Activated CD8-positive, alpha-beta T cell treated with anti-CD3 and anti-CD28 coated beads for 36 hours (primary cell): ENCODE measurements around the gene SLC17A1. TPM values are rescaled to one million over a fixed set of nuclear protein-coding genes. Genes with fewer than 3 reads are reported as not detected.

Source experiments
- ATAC-seq: fragments of 200-7000 bp; cut with Tn5 transposase; one replicate; pipeline ENCODE4 v1.10.0; 2021; ENCODE audit warnings: mild to moderate bottlenecking, moderate library complexity
- CTCF ChIA-PET: fragments of 350-600 bp; sonication (Branson Sonifier 250); formaldehyde crosslinking; loops from one replicate; lab custom pipeline; 2021; ENCODE audit warnings: antibody characterized with exemption; lab: Charles Lee
- POLR2A ChIA-PET: fragments of 350-600 bp; sonication (Branson Sonifier 250); formaldehyde crosslinking; loops from one replicate; lab custom pipeline; 2021; ENCODE audit warnings: antibody characterized with exemption; lab: Charles Lee
- DNase-seq: peaks from one replicate; pipeline ENCODE4 v3.0.0-alpha.2; 2020
- H3K27ac Mint-ChIP-seq: one replicate; pipeline ENCODE4 v1.8.0; 2021; ENCODE audit warnings: mild to moderate bottlenecking, mixed read lengths
- H3K27me3 Mint-ChIP-seq: one replicate; pipeline ENCODE4 v1.8.0; 2021; ENCODE audit warnings: mixed read lengths
- H3K36me3 Mint-ChIP-seq: one replicate; pipeline ENCODE4 v1.8.0; 2021; ENCODE audit warnings: low read depth, mixed read lengths
- H3K4me1 Mint-ChIP-seq: one replicate; pipeline ENCODE4 v1.8.0; 2021; ENCODE audit warnings: low read depth, mixed read lengths
- H3K4me3 Mint-ChIP-seq: one replicate; pipeline ENCODE4 v1.8.0; 2021; ENCODE audit warnings: mild to moderate bottlenecking, moderate library complexity, mixed read lengths
- H3K9me3 Mint-ChIP-seq: one replicate; pipeline ENCODE4 v1.8.0; 2021; ENCODE audit warnings: mixed read lengths
- intact Hi-C: fragments of 100-400 bp; cut with micrococcal nuclease; formaldehyde crosslinking; loops from one replicate; pipeline ENCODE4 v1.10.0; 2022
- total RNA-seq, 2 experiments: library from RNA; stranded (reverse); gene quantifications; one replicate each; pipeline ENCODE4 v1.2.3, GENCODE V29; 2021
- TF ChIP-seq, protein P1 (sequence below): fragments of 200-600 bp; IDR thresholded peaks from one replicate; pipeline ENCODE4 v1.8.0; 2022; ENCODE audit warnings: antibody characterized with exemption, mild to moderate bottlenecking

SLC17A1 gene
- total RNA-seq, 2 experiments from 2014 or later = not detected

DNA sequence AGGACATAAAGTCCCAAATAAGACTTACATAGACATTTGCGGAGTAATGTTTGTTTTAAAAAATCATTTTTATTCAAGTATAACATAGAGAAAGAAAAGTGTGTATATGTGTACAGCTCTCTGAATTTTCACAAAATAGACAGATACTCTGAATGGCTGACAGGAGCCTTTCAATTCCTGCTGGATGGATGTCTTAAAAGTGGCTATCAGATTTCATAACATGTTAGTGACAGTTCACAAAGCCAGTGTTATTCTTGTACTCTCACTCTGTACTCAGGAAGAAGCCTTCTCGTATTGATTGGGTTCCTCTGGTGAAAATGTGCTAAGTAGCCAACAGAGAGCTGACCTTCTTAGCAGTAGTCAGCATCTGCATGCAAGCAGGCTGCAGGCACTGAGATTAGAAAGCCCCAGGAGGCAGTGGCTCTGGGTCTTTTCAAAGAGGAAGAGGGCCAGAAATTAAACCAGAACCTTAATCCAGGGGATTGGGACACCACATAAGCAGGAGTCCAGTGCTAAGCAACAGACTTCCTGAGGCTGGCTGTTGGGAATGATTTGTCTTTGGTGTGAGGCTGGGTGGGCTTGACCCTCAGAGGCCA lies 57.6 kb downstream of the SLC17A1 start:
- TF ChIP-seq, protein P1, sequence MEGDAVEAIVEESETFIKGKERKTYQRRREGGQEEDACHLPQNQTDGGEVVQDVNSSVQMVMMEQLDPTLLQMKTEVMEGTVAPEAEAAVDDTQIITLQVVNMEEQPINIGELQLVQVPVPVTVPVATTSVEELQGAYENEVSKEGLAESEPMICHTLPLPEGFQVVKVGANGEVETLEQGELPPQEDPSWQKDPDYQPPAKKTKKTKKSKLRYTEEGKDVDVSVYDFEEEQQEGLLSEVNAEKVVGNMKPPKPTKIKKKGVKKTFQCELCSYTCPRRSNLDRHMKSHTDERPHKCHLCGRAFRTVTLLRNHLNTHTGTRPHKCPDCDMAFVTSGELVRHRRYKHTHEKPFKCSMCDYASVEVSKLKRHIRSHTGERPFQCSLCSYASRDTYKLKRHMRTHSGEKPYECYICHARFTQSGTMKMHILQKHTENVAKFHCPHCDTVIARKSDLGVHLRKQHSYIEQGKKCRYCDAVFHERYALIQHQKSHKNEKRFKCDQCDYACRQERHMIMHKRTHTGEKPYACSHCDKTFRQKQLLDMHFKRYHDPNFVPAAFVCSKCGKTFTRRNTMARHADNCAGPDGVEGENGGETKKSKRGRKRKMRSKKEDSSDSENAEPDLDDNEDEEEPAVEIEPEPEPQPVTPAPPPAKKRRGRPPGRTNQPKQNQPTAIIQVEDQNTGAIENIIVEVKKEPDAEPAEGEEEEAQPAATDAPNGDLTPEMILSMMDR = no peak
- H3K4me3 Mint-ChIP-seq = no peak overlapping the region
- peaks cover 13% of the 10 kb centered on the region for H3K27me3 Mint-ChIP-seq
- no peak for DNase-seq
- H3K36me3 Mint-ChIP-seq = no peaks in the 10 kb centered on the region
- no peak overlapping the region for H3K27ac Mint-ChIP-seq
- intact Hi-C loops = no loop called here
- CTCF ChIA-PET = interaction anchor here (1.3 kb wide), 1 partner anchor 13 kb away, joined by 3 read pairs; no protein-coding TSS in a partner anchor
- ATAC-seq = no peak
- H3K4me1 Mint-ChIP-seq = peaks cover 7% of the 10 kb centered on the region
- H3K9me3 Mint-ChIP-seq = no peaks in the 10 kb centered on the region
- POLR2A ChIA-PET = no interaction called here

DNA sequence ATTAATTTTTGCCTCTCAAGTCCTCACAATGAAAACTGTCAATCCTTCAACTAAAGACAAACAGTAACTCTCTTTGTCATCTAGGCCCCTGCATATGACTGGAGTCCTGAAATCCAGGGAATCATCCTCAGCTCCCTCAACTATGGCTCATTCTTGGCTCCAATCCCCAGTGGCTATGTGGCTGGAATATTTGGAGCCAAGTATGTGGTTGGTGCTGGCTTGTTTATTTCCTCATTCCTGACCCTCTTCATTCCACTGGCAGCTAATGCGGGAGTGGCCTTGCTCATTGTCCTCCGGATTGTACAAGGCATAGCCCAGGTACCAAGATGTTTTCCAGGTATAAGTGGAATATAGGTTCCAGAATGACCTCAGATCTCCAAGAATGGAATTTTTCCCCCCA lies 61.9 kb downstream of the SLC17A1 start:
- CTCF ChIA-PET = interaction anchor here (0.7 kb wide), 1 partner anchor 19 kb away, joined by 3 read pairs; no protein-coding TSS in a partner anchor
- Mint-ChIP-seq H3K27ac (no peak overlapping the region), H3K4me3 (no peak overlapping the region), H3K9me3 (no peaks in the 10 kb centered on the region), H3K27me3 (peaks cover 7% of the 10 kb centered on the region), H3K36me3 (no peaks in the 10 kb centered on the region), H3K4me1 (no peaks in the 10 kb centered on the region)
- TF ChIP-seq, protein P1 = no peak
- ATAC-seq = no peak
- intact Hi-C loops = no loop called here
- DNase-seq = no peak
- POLR2A ChIA-PET = no interaction called here

DNA sequence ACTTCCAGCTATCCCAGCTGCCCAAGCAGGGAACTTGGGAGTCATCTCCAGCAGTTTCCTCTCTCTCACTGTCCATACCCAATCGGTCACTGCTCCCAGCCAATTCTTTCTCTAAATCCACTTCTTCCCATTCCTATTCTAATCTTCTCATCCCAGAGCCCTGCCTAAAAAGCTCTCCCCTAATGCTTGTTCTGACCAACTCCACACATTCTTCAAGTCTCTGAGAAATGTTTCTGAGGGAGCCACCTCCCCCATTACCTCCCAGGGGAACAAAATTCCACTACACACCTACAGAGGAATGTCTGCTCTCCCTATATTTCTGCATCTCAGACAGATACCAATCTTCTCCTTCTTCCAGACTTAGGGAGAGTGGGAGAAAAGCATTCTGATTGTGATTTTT lies 63.3 kb downstream of the SLC17A1 start:
- Mint-ChIP-seq H3K4me1 (no peaks in the 10 kb centered on the region), H3K4me3 (no peak overlapping the region), H3K27me3 (peaks cover 9% of the 10 kb centered on the region), H3K36me3 (no peaks in the 10 kb centered on the region), H3K9me3 (no peaks in the 10 kb centered on the region), H3K27ac (no peak overlapping the region)
- intact Hi-C loops = no loop called here
- no peak for DNase-seq
- ChIA-PET POLR2A (no interaction called here), CTCF (interaction anchor here (0.9 to 1.2 kb wide), 2 partner anchors 21 to 42 kb away, joined by 3 read pairs; a partner anchor contains a TSS)
- ATAC-seq = no peak
- TF ChIP-seq, protein P1 = no peak

DNA sequence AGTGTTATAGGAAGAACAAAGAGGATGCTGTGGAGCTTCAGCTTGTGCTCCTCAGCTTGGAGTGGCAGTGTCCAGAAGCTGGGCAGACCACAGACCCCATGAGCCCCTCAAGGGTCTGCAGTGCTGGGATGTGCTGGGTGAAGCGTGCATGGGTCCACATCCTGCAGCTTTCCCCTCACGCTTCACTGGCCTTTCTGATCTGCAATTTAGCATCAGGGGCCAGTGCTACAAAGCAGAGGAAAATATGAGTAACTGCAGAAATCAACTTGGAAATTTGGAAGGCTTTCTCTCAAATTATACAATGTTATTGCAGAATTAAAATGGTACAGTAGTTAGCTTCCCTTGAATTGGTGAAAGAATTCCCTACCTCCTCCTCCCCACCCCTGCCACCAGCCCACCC lies 67.2 kb downstream of the SLC17A1 start:
- ChIA-PET POLR2A (no interaction called here), CTCF (interaction anchor here (1.0 to 1.3 kb wide), 2 partner anchors 9 to 45 kb away, joined by 3 read pairs; no protein-coding TSS in a partner anchor)
- peaks cover 7% of the 10 kb centered on the region for H3K27me3 Mint-ChIP-seq
- H3K36me3 Mint-ChIP-seq = no peaks in the 10 kb centered on the region
- intact Hi-C loops = no loop called here
- H3K27ac Mint-ChIP-seq = no peak overlapping the region
- TF ChIP-seq, protein P1 = no peak
- DNase-seq (no peak), ATAC-seq (no peak)
- H3K4me3 Mint-ChIP-seq = no peak overlapping the region
- H3K4me1 Mint-ChIP-seq = no peaks in the 10 kb centered on the region
- H3K9me3 Mint-ChIP-seq = no peaks in the 10 kb centered on the region

DNA sequence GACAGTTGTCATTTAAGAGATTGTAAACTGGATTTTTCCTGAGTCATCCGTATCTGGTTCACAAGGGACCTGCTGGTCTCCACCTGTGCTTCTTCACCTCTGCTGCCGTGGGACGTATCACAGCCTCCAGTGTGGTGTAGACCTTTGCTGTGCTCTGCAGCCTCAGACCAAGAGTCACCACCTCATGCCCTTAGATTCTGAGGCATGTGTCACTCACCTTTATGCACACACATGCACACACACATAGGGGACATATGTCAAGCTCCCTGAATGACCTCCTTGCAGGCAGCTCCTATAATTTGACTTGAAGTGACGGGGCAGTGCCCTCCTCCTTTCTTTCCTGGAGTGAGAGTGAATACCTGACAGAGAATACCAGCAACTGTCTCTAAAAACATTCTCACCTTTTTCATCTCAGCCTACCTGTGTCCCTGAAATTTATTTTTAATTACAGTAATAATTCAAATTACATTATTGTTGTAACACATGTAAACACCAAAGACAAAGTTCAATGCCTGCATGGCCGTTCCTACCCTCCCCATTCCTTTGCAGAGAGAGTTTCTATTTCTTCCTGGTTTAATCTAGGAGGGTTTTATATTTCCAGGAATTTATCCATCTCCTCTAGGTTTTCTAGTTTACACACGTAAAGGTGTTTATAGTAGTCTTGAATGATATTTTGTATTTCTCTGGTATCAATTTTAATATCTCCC lies 73.8 kb downstream of the SLC17A1 start:
- no peak for DNase-seq
- TF ChIP-seq, protein P1 = no peak
- Mint-ChIP-seq H3K4me1 (no peaks in the 10 kb centered on the region), H3K36me3 (no peaks in the 10 kb centered on the region), H3K4me3 (no peak overlapping the region), H3K9me3 (no peaks in the 10 kb centered on the region), H3K27me3 (peaks cover 6% of the 10 kb centered on the region), H3K27ac (no peak overlapping the region)
- POLR2A ChIA-PET = interaction anchor here (0.6 kb wide), 1 partner anchor 36 kb away, joined by 3 read pairs; no protein-coding TSS in a partner anchor
- no peak for ATAC-seq
- intact Hi-C loops = no loop called here
- CTCF ChIA-PET = interaction anchor here (1.3 to 1.4 kb wide), 2 partner anchors 125 to 234 kb away, joined by 3 to 4 read pairs; no protein-coding TSS in a partner anchor
